ENCODE data around the gene YBEY. TPM values are rescaled to one million over a fixed set of nuclear protein-coding genes. Genes with fewer than 3 reads are reported as not detected.

YBEY gene
- total RNA-seq, 4 donors from 2014 or later, result 5.4 to 12.7 (median 9.3) TPM

- no peak for ATAC-seq (ENCODE audit: low FRiP score)
- TF ChIP-seq, protein P1, sequence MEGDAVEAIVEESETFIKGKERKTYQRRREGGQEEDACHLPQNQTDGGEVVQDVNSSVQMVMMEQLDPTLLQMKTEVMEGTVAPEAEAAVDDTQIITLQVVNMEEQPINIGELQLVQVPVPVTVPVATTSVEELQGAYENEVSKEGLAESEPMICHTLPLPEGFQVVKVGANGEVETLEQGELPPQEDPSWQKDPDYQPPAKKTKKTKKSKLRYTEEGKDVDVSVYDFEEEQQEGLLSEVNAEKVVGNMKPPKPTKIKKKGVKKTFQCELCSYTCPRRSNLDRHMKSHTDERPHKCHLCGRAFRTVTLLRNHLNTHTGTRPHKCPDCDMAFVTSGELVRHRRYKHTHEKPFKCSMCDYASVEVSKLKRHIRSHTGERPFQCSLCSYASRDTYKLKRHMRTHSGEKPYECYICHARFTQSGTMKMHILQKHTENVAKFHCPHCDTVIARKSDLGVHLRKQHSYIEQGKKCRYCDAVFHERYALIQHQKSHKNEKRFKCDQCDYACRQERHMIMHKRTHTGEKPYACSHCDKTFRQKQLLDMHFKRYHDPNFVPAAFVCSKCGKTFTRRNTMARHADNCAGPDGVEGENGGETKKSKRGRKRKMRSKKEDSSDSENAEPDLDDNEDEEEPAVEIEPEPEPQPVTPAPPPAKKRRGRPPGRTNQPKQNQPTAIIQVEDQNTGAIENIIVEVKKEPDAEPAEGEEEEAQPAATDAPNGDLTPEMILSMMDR (IDR thresholded peaks at IDR 0.05), result no peak
Observed at GRCh38 chr21:46273341-46273740, 12.8 kb upstream of the YBEY start.

GRCh38 chr21:46274797-46275390, 11.2 kb upstream of the YBEY start:
- ATAC-seq (ENCODE audit: low FRiP score) (no peak), DNase-seq (ENCODE audit: low spot score) (no peak)
- TF ChIP-seq, protein P1 (IDR thresholded peaks at IDR 0.05), result no peak

More at GRCh38 chr21:46273341-46273740, 12.8 kb upstream of the YBEY start:
- no peak for DNase-seq (ENCODE audit: low spot score)

GRCh38 chr21:46284077-46284644, 2.0 kb upstream of the YBEY start:
- ATAC-seq (ENCODE audit: low FRiP score) (no peak), DNase-seq (ENCODE audit: low spot score) (no peak)
- TF ChIP-seq, protein P1 (IDR thresholded peaks at IDR 0.05), result no peak

DNA sequence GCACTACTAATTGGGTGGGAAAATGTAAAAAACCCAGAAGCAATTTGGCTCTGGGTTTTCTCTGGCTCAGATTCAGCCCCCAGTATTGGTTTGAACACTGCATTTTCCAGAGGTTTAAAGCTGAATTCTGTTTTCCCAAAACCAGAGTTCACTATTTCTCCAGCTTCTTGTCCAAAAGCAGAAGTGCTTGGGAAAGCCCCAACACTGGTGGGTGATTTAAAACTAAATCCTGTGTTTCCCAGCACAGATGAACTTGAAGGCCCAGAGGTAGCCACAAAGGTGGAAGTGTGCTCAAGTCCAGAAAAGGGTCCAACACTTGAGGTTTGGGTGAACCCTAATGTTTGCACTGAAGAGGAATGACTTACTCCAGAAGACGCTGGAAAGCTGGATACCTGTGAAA, 1.4 kb upstream of the YBEY start:
- TF ChIP-seq, protein P1 (IDR thresholded peaks at IDR 0.05), result no peak
- DNase-seq (ENCODE audit: low spot score) (no peak), ATAC-seq (ENCODE audit: low FRiP score) (no peak)

GRCh38 chr21:46285206-46285661, 908 bp upstream of the YBEY start, which contains the start of gene MCM3AP:
MCM3AP (minus strand) TSS chr21:46285611; CDS start chr21:46285286, 325 bp downstream.
- TF ChIP-seq, protein P1 (IDR thresholded peaks at IDR 0.05), result no peak
- ATAC-seq (ENCODE audit: low FRiP score), result no peak
- no peak for DNase-seq (ENCODE audit: low spot score)

DNA sequence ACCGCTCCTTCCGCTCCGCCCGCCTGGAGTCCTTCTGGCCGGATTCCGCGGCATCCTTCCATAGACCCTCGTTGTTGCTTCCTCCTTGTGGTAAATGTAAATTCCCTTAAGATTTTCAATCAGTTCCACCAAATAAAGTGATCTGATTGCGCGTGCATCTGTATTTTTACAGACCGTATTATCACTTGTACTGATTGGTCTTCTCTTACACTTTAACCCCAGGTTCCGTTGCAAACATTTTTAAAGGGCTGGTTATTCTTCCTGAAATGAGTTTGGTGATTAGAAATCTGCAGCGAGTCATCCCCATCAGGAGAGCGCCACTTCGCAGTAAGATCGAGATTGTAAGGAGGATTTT, 483 bp downstream of the YBEY start:
- no peak for ATAC-seq (ENCODE audit: low FRiP score)
- TF ChIP-seq, protein P1 (IDR thresholded peaks at IDR 0.05), result no peak
- DNase-seq (ENCODE audit: low spot score), result no peak

GRCh38 chr21:46287541-46287940, 1.4 kb downstream of the YBEY start:
- DNase-seq (ENCODE audit: low spot score), result no peak
- ATAC-seq (ENCODE audit: low FRiP score), result no peak
- TF ChIP-seq, protein P1 (IDR thresholded peaks at IDR 0.05), result no peak
